Activated naive CD8-positive, alpha-beta T cell treated with anti-CD3 and anti-CD28 coated beads, Interleukin-2, amount 50 U/mL, for 16 hours (primary cell): Measurements from ENCODE around the gene CAPZB.
"Not testable (repeated sequence)": the region's sequence is repeated elsewhere in the genome, so short reads cannot be mapped to it uniquely, and the experiment has no call there.

Experiments
- DNase-seq: peaks from one replicate; pipeline ENCODE4 v3.0.0-alpha.2; 2020; ENCODE audit warnings: low read depth, low spot score

The CAPZB gene

DNA sequence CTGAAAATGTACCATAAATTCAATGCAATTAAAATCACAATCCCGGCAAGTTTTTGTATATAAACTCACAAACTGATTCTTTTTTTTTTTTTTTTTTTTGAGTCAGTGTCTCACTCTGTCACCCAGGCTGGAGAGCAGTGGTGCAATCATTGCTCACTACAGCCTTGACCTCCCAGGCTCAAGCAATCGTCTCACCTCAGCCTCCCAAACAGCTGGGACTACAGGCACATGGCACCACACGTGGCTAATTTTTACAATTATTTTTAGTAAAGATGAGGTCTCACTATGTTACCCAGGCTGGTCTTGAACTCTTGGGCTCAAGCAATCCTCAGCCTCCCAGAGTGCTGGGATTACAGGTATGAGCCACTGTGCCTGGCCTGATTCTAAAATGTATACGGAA lies 12.1 kb upstream of the CAPZB start:
- not testable (repeated sequence) for DNase-seq

DNA sequence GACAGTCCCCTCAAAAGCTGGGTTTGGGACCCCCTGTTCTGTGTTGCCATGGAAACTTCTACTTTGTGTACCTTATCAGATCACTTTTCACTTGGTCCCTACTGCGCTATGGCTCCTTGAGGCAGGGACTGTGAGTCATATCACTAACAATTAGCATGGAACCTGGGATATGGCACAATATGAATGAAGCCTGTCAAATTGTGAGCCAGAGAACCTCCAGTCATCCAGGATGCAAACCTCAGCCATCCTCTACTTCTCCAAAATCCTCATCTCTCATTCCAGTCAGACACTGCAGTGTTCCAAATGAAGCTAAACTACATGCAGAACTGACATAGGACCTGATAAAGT lies 11.2 kb upstream of the CAPZB start:
- no peak for DNase-seq

DNA sequence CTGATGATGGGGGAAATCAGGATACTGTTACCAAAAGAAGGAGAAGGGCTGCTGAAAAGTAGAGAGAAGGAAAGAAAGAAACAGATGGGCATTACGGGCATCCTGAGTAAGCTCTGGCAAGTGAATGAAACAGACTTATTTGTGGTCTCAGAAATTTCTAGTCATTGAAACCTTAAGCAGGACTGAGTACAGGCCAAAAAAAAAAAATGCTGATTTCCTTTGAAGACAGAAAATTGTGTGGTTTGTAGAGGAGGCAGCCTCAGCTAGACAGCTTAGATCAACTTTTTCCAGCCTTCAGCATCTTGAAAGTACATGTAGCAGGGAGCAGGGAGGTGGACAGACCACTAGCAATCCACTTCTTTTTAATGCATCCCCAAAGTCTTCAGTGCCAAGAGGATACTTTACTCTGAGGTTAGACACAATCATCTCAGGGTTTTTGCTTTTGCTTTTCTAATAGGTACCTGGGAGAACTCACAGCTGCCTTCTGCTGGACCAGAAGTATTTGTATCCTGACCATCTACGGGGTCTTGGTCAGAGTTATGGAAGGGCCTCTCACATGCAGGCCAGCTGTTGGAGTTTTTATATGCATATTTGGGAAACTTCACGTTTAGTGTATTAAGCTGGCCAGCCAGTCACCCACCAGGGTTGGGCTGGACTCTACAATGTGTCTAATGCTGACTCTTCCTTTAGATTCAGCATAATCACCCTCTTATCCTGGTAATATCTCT lies 10.6 kb upstream of the CAPZB start:
- DNase-seq = no peak

DNA sequence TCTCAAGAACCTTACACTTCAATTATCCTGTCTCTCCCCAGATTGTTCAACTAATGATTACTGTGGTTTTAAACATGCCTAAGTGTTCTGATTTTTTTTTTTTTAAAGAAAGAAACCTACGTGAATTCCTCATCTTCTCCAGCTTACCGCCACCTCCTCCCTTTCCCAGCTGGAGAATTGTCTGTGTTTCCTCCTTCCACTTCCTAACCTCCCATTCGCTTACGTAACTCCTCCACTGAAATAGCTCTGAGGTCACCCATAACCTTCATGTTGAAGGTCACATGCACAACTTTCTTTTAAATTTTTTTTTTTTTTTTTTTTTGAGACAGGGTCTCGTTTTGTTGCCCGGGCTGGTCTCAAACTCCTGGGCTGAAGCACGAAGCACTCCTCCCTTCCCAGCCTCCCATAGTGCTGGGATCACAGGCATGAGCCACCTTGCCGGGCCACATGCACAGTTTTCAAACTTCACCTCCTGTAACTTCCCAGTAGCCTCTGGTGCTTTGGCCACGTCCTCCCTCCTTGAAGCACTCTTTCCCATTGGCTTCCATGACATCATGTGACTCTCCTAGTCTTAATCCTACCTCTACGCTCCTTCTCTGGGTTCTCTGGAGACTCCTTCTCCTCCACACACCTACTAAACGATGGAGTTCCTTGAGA lies 9.8 kb upstream of the CAPZB start:
- DNase-seq = no peak

DNA sequence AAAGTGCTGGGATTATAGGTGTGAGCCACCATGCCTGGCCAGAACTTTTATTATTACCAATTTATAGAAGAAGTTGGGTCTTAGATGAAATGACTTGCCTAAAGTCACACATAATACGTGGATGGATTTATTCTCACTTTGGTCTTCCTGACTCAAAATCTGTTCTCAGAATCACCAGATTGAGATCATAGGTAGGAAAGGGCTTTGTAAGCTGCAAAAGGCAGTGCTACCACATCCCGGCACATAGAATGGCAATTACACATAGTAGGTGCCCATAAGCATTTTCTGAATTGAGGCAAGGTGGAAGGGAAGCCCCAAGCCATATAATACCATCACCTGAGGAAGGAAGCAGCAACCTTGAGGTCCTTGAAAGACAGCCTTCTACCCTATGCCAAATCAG lies 8.2 kb upstream of the CAPZB start:
- no peak for DNase-seq

DNA sequence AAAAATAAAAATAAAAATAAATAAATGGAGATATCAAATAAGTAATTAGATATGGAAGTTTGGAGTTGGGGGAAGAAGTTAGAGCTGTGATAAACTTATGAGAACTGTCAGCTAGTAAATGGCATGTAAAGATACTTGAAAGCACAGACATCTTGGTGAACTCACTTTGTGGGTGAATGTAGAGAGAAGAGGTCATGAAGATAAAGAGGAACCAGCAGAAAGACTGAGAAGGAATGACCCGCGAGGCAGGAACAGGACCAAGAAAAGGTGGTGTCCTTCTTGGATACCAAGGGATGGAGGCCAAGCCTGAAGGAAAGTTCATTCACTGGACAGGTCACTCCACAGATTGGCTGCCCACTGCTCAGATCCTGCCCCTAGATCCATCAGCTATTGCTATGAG lies 4.7 kb upstream of the CAPZB start:
- no peak for DNase-seq

DNA sequence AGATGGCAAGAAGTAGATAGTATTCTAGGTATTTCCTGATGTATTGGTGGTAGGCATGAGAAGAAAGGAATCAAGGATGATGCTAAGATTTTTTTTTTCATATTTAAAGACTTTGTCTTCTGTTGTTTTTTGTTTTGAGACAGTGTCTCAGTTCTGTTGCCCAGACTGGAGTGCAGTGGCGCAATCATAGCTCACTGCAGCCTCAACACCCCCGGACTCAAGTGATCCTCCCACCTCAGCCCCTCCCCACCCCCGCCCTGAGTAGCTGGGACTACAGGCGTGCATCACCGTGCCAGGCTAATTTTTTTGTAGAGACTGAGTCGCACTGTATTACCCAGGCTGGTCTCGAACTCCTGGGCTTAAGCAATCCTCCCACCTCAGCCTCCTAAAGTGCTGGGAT lies 2.8 kb upstream of the CAPZB start:
- no peak for DNase-seq

DNA sequence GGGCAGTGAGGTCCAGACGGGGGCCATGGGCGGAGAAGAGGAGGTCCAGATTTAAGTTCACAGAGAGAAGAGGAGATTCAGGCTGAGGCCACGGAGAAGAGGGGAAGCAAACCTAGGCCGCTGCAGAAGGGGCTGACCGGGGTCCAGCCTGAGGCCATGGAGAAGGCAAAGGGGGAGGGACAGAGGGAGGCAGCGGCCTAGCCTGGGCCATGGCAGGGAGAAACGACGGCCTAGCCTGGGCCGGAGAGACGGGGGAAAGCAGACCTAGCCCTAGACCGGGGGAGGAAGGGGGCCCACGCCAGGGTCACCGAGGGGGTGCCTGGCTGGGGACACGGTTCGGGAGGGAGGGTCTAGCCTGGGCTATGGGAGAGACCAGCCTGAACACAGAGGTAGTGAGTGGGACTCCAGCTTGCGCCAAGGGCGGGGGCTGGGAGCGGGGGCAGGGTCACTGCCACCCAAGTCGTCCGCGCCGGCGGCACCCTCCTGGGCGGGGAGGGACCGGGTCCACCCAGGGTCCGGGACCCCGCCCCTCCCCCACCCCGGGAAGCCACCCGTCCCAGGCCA lies 459 bp downstream of the CAPZB start:
- DNase-seq = no peak

DNA sequence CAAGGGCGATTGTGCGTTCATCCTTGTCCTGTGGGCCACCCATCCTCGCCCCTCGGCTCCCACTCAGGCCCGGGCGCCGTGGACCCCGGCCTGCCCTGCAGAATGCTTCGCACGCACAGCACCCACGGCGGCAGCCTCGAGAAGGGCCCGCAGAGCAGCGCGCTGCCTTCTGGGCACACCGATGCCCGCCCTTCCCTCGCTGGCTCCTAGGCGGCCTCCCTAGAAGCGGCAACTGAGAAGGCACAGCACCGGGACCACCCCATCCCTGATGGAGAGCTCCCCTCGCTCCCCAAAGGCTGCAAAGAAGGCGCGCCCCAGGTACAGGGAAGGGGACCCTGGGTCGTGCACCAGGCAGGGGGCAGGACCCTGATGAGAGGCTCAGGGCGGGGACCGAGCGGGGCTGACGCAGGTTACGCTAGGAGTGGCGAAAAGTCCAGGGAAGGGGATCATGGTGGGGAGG lies 971 bp downstream of the CAPZB start:
- no peak for DNase-seq

DNA sequence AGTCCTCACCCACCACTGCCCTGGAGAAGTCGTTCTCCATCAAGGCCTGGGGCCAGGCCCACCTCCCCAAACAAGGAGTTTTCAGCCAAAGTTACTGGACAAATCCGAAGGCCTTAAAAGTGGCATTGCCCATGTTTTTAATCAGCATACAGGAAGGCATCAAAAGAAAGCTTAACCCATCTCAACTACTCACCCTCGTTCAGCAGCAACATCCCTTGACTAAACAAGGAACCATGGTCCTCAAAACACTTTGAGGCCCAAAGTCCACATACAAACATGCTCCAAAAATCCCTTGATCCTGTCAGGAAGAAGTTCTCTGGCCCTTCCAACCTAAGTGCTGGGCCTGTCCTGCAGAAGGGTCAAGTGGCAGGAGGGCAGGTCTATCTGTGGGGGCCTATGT lies 1.6 kb downstream of the CAPZB start:
- no peak for DNase-seq

DNA sequence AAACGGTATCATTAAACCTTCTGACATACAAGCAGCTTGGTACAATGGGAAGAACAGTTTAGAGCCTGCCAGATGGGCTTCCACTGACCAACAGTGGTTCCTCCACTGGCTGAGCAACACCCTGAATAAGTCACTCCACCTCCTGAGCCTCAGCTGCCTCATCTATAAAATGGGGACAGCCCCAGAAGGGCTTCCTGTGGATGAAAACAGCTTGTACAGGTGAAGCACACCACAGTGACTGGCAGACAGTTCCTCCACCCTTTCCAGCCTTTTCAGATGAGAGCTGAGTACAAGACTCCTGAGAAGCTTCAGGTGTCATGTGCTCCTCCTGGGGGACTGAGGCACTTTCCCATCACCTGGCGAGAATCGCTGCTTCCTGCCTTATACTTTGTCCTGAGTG lies 2.1 kb downstream of the CAPZB start:
- DNase-seq = no peak

DNA sequence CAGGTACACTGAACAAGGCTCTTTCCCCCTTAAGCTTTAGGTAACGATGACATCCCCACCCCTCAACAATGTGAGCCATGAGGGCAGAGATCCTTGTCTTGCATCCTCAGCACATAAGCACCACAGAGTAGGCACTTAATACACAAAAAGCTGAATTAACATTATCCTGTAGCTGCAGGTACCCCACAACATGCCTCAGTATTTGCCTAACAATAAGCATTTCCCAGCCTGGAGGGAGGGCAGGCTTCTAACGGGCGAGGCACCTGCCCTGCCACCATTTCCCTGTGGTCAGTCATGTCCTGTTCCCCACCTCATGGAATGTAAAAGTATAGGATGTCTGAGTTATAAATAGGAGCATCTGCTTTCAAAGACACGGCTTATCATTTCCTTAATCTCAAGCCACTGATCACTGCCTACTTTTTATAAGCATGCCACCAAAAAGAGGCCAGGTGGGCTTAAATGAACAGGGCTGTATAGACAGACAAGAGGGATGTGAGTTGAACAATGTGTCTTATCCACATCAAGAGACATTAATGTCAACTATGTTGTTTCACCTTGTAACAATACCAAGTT lies 3.4 kb downstream of the CAPZB start:
- DNase-seq = no peak

DNA sequence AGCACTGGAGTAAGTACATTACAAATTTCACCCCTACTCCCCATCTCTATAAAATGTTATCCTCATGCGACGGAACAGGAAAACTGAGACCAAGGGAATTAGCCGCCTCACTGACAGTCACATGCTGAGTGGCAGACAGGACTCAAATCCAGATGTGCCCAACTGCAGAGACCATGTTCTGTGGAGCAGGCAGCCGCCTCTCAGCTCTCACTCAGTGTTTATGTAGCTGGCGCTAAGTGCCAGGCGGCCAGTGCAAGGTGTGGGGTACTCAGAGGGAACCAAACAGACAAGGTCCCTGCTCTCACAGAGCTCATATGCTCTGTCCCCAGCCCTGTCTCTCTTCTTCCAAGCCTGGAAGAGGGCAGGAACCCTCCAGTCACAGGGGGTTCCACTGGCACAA lies 5.1 kb downstream of the CAPZB start:
- no peak for DNase-seq

DNA sequence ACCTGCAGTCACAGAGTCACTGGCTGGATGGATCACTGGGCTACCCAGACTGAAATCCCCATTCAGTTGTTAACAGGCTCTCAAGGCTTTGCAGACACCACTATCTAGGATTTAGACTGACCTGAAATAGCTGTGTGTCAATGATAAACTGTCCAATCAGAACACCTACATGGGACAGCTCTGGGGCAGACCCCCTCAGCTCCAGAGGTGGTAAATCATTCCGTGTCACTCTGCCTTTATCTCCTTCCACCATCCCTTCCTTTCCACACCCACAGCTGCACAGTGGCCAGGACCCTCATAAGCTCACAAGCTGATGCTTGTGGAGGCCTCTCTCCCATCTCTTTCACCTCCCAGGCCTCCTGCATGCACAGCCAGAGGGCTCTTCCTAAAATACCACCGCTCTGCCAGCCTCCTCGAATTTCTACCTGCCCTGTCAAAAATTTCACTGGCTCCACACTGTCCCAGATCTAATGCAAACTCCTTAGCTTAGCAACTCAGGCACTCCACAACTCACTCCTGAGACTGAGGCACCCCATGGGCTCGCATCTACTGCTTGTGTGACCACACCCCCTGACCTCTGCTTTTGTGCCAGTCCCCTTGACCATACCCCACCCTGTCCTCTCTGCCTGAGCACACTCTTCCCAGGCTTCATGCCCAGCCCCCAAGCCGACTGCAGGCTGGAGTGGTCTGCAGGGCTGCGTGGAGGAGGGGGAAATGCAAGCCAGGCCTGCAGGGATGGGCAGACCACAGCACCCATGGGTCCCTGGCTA lies 5.8 kb downstream of the CAPZB start:
- DNase-seq = no peak

DNA sequence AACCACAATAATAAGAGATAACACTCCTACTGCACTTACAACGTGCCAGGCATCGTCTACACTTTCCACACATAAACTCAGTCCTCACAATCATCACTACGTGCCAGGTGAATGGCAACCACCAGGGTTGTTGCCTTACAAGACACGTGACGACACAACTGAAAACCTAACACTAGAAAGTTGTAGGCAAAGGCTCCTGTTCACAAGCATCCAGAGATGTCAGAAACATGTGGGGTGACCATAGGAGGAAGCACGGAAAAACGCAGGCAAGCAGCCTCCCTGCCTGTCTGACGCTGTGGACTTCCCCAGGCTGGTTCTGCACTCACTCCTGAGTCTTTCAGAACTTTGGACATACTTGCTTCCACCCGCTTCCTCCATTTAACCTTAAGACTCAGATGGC lies 7.0 kb downstream of the CAPZB start:
- no peak for DNase-seq

DNA sequence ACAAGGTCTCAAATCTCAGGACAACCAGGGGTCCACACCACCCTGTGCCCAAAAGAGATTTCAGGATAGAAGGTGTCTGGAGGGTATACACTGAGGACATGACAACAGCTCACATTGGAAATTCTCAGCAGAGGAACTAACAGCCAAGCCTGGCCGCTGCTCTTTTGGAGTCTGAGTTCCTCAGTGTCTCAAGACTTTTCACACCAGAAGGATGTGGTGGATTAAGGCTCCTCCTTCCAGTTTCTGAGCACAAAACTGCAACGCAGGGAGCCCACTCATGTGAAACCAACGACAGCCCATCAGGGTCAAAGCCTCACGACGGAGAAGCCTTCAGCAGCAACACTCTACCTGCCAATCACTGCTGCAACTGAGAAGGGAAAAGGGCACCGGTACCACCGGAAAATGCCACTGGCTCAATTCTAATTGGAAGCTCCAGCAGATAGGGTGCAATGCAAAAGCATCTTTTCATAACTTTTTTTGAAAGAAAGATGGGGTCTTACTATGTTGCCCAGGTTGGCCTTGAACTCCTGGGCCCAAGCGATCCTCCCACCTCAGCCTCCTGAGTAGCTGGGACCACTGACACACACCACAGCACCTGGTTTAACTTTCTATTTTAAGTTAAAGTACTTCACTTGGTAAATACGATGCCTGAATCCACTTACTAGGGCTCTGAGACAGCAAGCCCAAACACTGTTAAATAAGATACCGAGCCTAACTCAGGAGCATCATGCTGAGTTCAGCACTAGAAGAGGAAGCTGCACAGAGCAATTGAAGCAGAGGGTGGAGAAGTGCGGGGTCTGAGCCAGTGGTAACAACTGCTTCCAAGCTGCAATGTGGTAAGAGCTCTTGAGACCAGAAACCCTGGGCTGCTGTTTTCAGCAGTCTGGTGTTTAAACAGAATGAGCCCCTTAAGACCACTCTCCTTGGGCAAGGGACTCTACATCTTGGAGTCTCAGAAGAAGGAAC lies 7.8 kb downstream of the CAPZB start:
- DNase-seq = no peak

DNA sequence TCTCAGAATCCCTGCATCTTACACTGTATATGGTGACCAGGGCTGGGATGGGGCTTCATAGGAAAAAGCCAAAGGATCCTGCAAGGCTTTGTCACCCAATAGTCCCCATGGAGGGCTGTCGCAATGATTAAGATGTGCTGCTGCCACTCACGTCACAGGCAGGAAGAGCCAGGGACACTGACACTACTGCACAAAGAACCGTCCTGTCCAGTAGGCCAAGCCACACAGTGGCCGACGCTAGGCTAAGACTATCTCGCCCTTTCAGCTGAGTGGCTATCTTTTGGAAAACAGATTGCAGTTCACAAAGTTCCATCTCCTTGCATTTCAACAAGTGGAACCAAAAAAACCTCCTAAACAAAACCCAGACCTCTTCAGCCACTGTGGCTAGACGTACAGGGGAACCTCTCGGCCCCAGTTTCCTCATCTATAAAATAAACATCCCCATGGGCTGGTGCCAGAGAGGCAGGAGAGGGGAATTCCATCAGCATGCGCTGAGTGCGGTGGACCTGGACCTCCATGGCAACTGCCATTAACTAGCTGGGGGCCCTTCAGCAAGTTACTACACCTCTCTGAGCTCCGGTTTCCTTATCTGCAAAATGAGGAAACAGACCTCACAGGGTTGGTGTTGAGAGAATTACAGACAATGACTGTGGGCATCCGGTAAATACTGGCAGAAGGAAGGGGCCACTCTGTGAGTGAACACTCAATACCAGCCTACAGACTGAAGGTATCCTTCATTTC lies 8.7 kb downstream of the CAPZB start:
- no peak for DNase-seq

DNA sequence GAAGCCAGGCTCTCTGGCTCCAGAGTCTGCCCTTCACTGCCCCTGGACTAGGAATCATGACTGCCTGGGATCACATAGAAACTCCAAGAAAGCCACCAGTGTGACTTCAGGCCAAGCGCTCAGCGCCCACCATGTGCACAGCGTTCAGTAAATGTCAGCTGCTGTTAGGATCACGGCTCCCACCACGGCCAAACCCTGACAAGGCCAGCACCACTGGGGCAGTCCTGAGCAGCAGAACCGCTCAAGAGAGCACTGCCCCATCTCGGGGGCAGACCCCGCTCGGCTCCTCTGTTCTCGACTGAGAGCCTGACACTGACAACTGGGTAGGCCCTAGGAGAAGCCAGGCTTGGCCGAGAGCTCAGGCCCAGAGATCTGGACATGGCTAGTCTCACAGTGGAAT lies 10.0 kb downstream of the CAPZB start:
- no peak for DNase-seq

DNA sequence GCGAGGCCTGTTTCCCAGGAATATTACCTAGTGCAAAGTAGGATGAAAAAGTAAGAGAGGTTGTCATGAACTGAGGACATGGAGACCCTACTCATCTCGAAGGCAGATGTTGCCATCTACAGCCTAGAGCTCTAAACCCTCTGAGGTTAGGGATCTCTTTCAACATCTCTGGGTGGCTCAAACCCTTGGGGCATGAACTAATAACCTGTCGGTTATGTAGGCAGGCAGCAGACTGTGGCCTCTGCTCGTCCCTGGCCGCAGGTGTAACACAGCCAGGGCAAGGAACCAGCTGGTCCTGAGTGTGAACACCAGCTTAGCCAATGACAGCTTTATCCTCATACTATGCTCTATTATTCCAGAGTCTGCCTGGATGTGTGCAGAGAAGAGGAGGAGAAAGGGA lies 13.2 kb downstream of the CAPZB start:
- no peak for DNase-seq

DNA sequence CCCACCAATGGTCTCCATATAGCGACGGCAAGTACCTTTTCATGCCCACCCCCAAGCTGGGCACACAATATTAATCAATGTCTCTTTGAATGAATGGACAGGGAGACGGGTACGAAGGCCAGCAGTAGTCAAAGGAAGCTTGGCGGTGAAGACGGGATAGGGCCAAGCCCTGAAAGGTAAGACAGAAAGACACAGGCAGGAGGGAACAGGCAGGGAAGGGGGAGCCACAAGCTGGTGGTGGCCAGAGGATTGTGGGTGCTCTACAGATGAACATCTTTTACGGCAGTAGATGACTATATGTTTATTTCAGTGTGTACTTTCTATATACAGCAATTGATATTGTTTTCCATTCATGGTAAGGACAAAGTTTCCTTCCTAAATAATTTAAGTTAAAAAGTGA lies 16.3 kb downstream of the CAPZB start:
- DNase-seq = no peak
